HepG2 (cell line): ENCODE results near the gene CMC4. TPM values are rescaled to one million over a fixed set of nuclear protein-coding genes. Genes with fewer than 3 reads are reported as not detected.

Experiments
- ATAC-seq: fragments of 200-7000 bp; cut with Tn5 transposase; 3 replicates; pipeline ENCODE4 v1.9.1; 2020; ENCODE audit warnings: mild to moderate bottlenecking, moderate library complexity
- BruUV-seq: library from RNA; stranded (reverse); fragments of 400-500 nt; replicated peaks from 2 replicates; lab custom pipeline; 2021; lab: Mats Ljungman, UMichigan
- CTCF ChIA-PET: fragments of 300-600 bp; formaldehyde crosslinking; extraction: SDS; loops from one replicate; lab custom pipeline; 2021; ENCODE audit warnings: low total read pairs, inconsistent platforms, low intra/inter-chr PET ratio; lab: Yijun Ruan, JAX
- POLR2A ChIA-PET: fragments of 350-600 bp; sonication (Branson Sonifier 250); formaldehyde crosslinking; loops from one replicate; lab custom pipeline; 2020; ENCODE audit warnings: antibody characterized with exemption, inconsistent platforms; lab: Yijun Ruan, JAX
- DNase-seq: peaks from one replicate; pipeline ENCODE4 v3.0.0-alpha.2; 2015; ENCODE audit warnings: low spot score
- FAIRE-seq: peaks from 3 replicates; lab custom pipeline; 2011; peaks lifted over from hg19 to GRCh38; lab: Jason Lieb, UNC
- H2AFZ ChIP-seq: one replicate; pipeline ENCODE4 v1.6.1; 2011; ENCODE audit warnings: low read length, inconsistent platforms
- H3K27ac ChIP-seq: fragments of 300-600 bp; 3 replicates; pipeline ENCODE4 v1.8.0; 2011; ENCODE audit warnings: mixed run types, mild to moderate bottlenecking, mixed read lengths, low read length, inconsistent platforms; ENCODE audit not compliant: insufficient read depth; ENCODE audit errors: extremely low read length
- H3K27me3 ChIP-seq, 2 experiments: fragments of 200-600 bp in 1 of 2; 2 replicates in 1 of 2; 3 replicates in 1 of 2; pipeline versions ENCODE4 v1.6.0 to v1.8.0; 2011; ENCODE audit warnings: low read length in 2 of 2, mild to moderate bottlenecking in 2 of 2, moderate library complexity in 2 of 2, inconsistent platforms in 1 of 2; ENCODE audit not compliant: insufficient read depth in 2 of 2, control insufficient read depth in 1 of 2
- H3K36me3 ChIP-seq, 2 experiments: fragments of 200-600 bp in 1 of 2; replicated peaks in 1 of 2; 2 replicates in 1 of 2; 3 replicates in 1 of 2; pipeline versions ENCODE4 v1.5.1 to v1.8.0; 2011; ENCODE audit warnings: low read length in 2 of 2, inconsistent platforms in 1 of 2; ENCODE audit not compliant: insufficient read depth in 2 of 2, control insufficient read depth in 1 of 2
- H3K4me1 ChIP-seq: 2 replicates; pipeline ENCODE4 v1.5.1; 2012; ENCODE audit warnings: low read length, inconsistent platforms; ENCODE audit not compliant: insufficient read depth
- H3K4me2 ChIP-seq: 2 replicates; pipeline ENCODE4 v1.6.0; 2011; ENCODE audit warnings: low read depth, low read length, inconsistent platforms
- H3K4me3 ChIP-seq, 3 experiments: fragments of 200-600 bp in 1 of 3; sonication (generic), shearing (Covaris generic) in 1 of 3; replicated peaks in 1 of 3; 2 replicates each; pipeline ENCODE4 v1.5.1; 2011 to 2016; ENCODE audit warnings: low read length in 3 of 3, inconsistent platforms in 2 of 3, low read depth in 2 of 3, mild to moderate bottlenecking in 2 of 3, control low read depth in 1 of 3, mixed read lengths in 1 of 3; ENCODE audit not compliant: insufficient read depth in 1 of 3
- H3K79me2 ChIP-seq: one replicate; pipeline ENCODE4 v1.6.1; 2011; ENCODE audit warnings: low read length, inconsistent platforms; ENCODE audit not compliant: insufficient read depth
- H3K9ac ChIP-seq: 2 replicates; pipeline ENCODE4 v1.6.0; 2011; ENCODE audit warnings: mild to moderate bottlenecking, low read depth, low read length, inconsistent platforms; ENCODE audit not compliant: insufficient read depth
- H3K9me3 ChIP-seq: 2 replicates; pipeline ENCODE4 v1.5.1; 2012; ENCODE audit warnings: mild to moderate bottlenecking, low read length
- H4K20me1 ChIP-seq: 2 replicates; pipeline ENCODE4 v1.6.0; 2011; ENCODE audit warnings: inconsistent platforms, mild to moderate bottlenecking, low read length, moderate library complexity; ENCODE audit not compliant: insufficient read depth
- ELF4 ChIP-seq: sonication (generic); formaldehyde crosslinking; IDR thresholded peaks from 2 replicates; pipeline ENCODE4 v1.5.0; 2020; ENCODE audit warnings: missing genetic modification reagents, mild to moderate bottlenecking, moderate library complexity, borderline replicate concordance
- ETV6 ChIP-seq: sonication (generic); formaldehyde crosslinking; conservative IDR thresholded peaks from 2 replicates; pipeline ENCODE4 v1.4.0; 2020; ENCODE audit warnings: missing genetic modification reagents
- FOXA3 ChIP-seq: IDR thresholded peaks from 2 replicates; pipeline ENCODE4 v1.6.1; 2016; ENCODE audit warnings: missing genetic modification reagents, missing compliant biosample characterization
- JARID2 ChIP-seq: sonication (generic); formaldehyde crosslinking; IDR thresholded peaks from 2 replicates; pipeline ENCODE4 v1.8.1; 2023; ENCODE audit warnings: missing genetic modification reagents, inconsistent platforms; ENCODE audit not compliant: insufficient replicate concordance
- SRF ChIP-seq: IDR thresholded peaks from 2 replicates; pipeline ENCODE4 v1.6.1; 2011; ENCODE audit warnings: mild to moderate bottlenecking, low read depth, low read length, moderate library complexity
- ZNF34 ChIP-seq: sonication (generic); formaldehyde crosslinking; IDR thresholded peaks from 2 replicates; pipeline ENCODE4 v1.4.0; 2020; ENCODE audit warnings: mild to moderate bottlenecking, missing genetic modification reagents, borderline replicate concordance
- WGBS: methylation state at CpG from one replicate; pipeline ENCODE4 v1.1.6; 2017; ENCODE audit warnings: low lambda C conversion rate; 5-methylcytosine and 5-hydroxymethylcytosine counted together
- in situ Hi-C: cut with HindIII; loops from 2 replicates; pipeline ENCODE4 v1.10.0; 2017; ENCODE audit warnings: low pct_unique_long_range_greater_than_20kb; ENCODE audit not compliant: extremely low pct_ligation_motif_present
- intact Hi-C: fragments of 100-400 bp; cut with micrococcal nuclease; formaldehyde crosslinking; loops from one replicate; pipeline ENCODE4 v1.10.0; 2022; ENCODE audit not compliant: unreplicated experiment
- polyA plus RNA-seq, 8 experiments: library from polyadenylated mRNA; depleted of rRNA in 3 of 8; stranded (reverse) in 7 of 8; unstranded in 1 of 8; fragments of >200 nt; fragmentation: Illumina TruSeq in 4 of 8; extraction: Trizol in 4 of 8; gene quantifications; 2 replicates each; pipeline versions ENCODE4 v1.2.1 to v1.2.3, GENCODE V29; 2011 to 2016; ENCODE audit warnings: low read depth in 4 of 8, missing spikeins in 1 of 8, mixed read lengths in 1 of 8; ENCODE audit not compliant: insufficient read depth in 1 of 8
- total RNA-seq, 5 experiments: library from RNA; depleted of rRNA; stranded (reverse); fragments of >200 nt; fragmentation: Illumina TruSeq; extraction: Trizol; gene quantifications; 2 replicates each; pipeline ENCODE4 v1.2.3, GENCODE V29; 2016; ENCODE audit warnings: low read depth in 1 of 5
- TF ChIP-seq, protein P1 (sequence below): sonication (generic); formaldehyde crosslinking; IDR thresholded peaks from 2 replicates; pipeline ENCODE4 v1.4.0; 2020; ENCODE audit warnings: mild to moderate bottlenecking, missing genetic modification reagents
- TF ChIP-seq, protein P2 (sequence below): sonication (generic); formaldehyde crosslinking; IDR thresholded peaks from 2 replicates; pipeline ENCODE4 v1.5.0; 2020; ENCODE audit warnings: mild to moderate bottlenecking, missing genetic modification reagents

Gene CMC4
- total and polyA plus RNA-seq, 2 of the 13 experiments (the other 11 are each of a cell fraction or from before 2014, with no cell fraction given): 5.6 to 11.5 TPM

GRCh38 chrX:155065035-155065734 lies 5.8 kb downstream of the CMC4 start:
- Histone ChIP-seq H4K20me1 (no peaks in the 10 kb centered on the region), H2AFZ (no peak overlapping the region), H3K9ac (no peak overlapping the region), H3K9me3 (no peaks in the 10 kb centered on the region), H3K4me3 (no peak overlapping the region), H3K4me2 (no peak overlapping the region), H3K4me1 (peaks cover 22% of the 10 kb centered on the region), H3K79me2 (peaks cover 10% of the 10 kb centered on the region), H3K27ac (no peak overlapping the region), H3K27me3 (no peaks in the 10 kb centered on the region), H3K36me3 (no peaks in the 10 kb centered on the region)
- in situ Hi-C loops (no loop called here), intact Hi-C loops (no loop called here)
- ATAC-seq: no peak
- BruUV-seq: no TSS peak
- WGBS: 84% methylated on average over 8 of the region's 8 CpGs
- ChIA-PET POLR2A (no interaction called here), CTCF (no interaction called here)
- TF ChIP-seq ZNF34 (CRISPR knock-in tag) (no peak), JARID2 (CRISPR knock-in tag) (no peak), SRF (no peak), ETV6 (CRISPR knock-in tag) (no peak), FOXA3 (no peak), ELF4 (CRISPR knock-in tag) (no peak)
- TF ChIP-seq, protein P1, sequence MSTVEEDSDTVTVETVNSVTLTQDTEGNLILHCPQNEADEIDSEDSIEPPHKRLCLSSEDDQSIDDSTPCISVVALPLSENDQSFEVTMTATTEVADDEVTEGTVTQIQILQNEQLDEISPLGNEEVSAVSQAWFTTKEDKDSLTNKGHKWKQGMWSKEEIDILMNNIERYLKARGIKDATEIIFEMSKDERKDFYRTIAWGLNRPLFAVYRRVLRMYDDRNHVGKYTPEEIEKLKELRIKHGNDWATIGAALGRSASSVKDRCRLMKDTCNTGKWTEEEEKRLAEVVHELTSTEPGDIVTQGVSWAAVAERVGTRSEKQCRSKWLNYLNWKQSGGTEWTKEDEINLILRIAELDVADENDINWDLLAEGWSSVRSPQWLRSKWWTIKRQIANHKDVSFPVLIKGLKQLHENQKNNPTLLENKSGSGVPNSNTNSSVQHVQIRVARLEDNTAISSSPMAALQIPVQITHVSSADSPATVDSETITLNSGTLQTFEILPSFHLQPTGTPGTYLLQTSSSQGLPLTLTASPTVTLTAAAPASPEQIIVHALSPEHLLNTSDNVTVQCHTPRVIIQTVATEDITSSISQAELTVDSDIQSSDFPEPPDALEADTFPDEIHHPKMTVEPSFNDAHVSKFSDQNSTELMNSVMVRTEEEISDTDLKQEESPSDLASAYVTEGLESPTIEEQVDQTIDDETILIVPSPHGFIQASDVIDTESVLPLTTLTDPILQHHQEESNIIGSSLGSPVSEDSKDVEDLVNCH (CRISPR knock-in tag): no peak
- TF ChIP-seq, protein P2, sequence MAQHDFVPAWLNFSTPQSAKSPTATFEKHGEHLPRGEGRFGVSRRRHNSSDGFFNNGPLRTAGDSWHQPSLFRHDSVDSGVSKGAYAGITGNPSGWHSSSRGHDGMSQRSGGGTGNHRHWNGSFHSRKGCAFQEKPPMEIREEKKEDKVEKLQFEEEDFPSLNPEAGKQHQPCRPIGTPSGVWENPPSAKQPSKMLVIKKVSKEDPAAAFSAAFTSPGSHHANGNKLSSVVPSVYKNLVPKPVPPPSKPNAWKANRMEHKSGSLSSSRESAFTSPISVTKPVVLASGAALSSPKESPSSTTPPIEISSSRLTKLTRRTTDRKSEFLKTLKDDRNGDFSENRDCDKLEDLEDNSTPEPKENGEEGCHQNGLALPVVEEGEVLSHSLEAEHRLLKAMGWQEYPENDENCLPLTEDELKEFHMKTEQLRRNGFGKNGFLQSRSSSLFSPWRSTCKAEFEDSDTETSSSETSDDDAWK (CRISPR knock-in tag): no peak
- no peak for DNase-seq
- no peak for FAIRE-seq
